ENCODE results near the gene PLA2G4D. TPM values are rescaled to one million over a fixed set of nuclear protein-coding genes. Genes with fewer than 3 reads are reported as not detected.

PLA2G4D gene
- polyA plus RNA-seq, 2 of the 4 experiments (the other 2 are of a cell fraction) = not detected

GRCh38 chr15:42131006-42131405, 36.6 kb upstream of the PLA2G4D start:
- FAIRE-seq (no peak), ATAC-seq (no peak), DNase-seq (ENCODE audit: low read depth in 1 of 2, low spot score in 1 of 2) (no peak)
- H3K9me3 ChIP-seq = no peaks in the 10 kb centered on the region
- H3K4me2 ChIP-seq = no peak overlapping the region
- ChIA-PET POLR2A (no interaction called here), CTCF (interaction anchor here (0.6 to 1.6 kb wide), 7 partner anchors 13 to 147 kb away, joined by 3 to 4 read pairs (median 3); partner anchors contain the start of gene PLA2G4D)
- 75% methylated on average over 1 of the region's 1 CpG for WGBS (ENCODE audit: missing lambda C conversion rate)
- H3K4me3 ChIP-seq = no peak overlapping the region
- no peak overlapping the region for H3K27ac ChIP-seq
- peaks cover 15% of the 10 kb centered on the region for H3K4me1 ChIP-seq
- no peak for TF ChIP-seq HDAC2 (IDR thresholded peaks at IDR 0.05)
- TF ChIP-seq NPAS2 (CRISPR knock-in tag; IDR thresholded peaks at IDR 0.05; ENCODE audit: borderline replicate concordance) = no peak
- no peak for TF ChIP-seq ZSCAN20 (CRISPR knock-in tag; IDR thresholded peaks at IDR 0.05)
- no peak for TF ChIP-seq CHD4 (IDR thresholded peaks at IDR 0.05; ENCODE audit: borderline replicate concordance)
- no peak for TF ChIP-seq POLR2A (IDR thresholded peaks at IDR 0.05; ENCODE audit: low read length)
- TF ChIP-seq HEYL (CRISPR knock-in tag; IDR thresholded peaks at IDR 0.05) = no peak
- no peak for TF ChIP-seq ZNF302 (CRISPR knock-in tag; IDR thresholded peaks at IDR 0.05)
- TF ChIP-seq BHLHE40 (IDR thresholded peaks at IDR 0.05; ENCODE audit: low read depth, low read length) = no peak
- TF ChIP-seq EP300 (IDR thresholded peaks at IDR 0.05) = no peak
- no peak for TF ChIP-seq TFCP2L1 (CRISPR knock-in tag; IDR thresholded peaks at IDR 0.05)
- TF ChIP-seq EHF (CRISPR knock-in tag; IDR thresholded peaks at IDR 0.05) = no peak
- no peak for TF ChIP-seq PHF8 (IDR thresholded peaks at IDR 0.05; ENCODE audit: borderline replicate concordance, low read depth)
- no peak for TF ChIP-seq BCL3 (IDR thresholded peaks at IDR 0.05)

DNA sequence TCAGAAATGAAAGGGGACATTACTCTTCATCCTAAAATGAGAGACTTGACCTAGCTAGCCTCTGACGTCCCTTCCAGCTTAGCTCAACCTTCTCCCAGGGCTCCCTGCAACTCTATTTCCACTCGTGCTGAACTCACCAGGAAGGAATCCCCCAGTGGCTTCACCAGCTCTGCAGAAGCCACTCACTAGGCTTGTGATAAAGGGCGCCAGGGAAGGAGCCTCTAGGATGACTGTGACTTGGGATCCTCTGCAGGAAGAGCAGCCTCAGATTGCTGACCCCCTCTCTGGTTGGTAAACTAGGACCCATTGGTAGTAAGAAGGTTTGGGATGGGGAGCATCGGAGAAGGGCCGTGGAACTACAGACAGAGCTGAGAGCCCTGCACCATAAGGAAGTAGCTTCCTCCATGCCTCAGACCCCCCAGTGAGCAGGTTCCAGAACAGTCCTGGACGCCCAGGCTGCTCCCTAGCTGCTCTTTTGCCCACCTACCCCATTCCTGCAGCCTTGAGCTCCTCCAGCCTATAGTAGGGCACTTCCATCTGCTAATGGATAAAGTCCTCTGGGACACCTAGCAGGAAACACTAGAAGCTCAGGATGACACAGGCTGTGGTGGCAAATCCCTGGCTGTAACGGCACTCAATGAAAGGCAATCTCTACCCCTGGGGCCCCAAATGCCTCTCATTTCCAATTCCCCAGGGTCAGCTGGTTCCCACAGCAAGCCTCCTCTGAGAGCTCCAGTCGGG, 36.1 kb upstream of the PLA2G4D start:
- ChIA-PET POLR2A (no interaction called here), CTCF (interaction anchor here (0.6 to 1.6 kb wide), 8 partner anchors 14 to 147 kb away, joined by 3 to 4 read pairs (median 3); partner anchors contain the start of gene PLA2G4D)
- H3K9me3 ChIP-seq = no peaks in the 10 kb centered on the region
- DNase-seq (ENCODE audit: low read depth in 1 of 2, low spot score in 1 of 2) (no peak), ATAC-seq (no peak), FAIRE-seq (no peak)
- no peak overlapping the region for H3K4me3 ChIP-seq
- no peak overlapping the region for H3K27ac ChIP-seq
- no peak for TF ChIP-seq TP53 (CRISPR knock-in tag; IDR thresholded peaks at IDR 0.05)
- no peak for TF ChIP-seq FOXS1 (CRISPR knock-in tag; IDR thresholded peaks at IDR 0.05)
- no peak for TF ChIP-seq SMC3 (IDR thresholded peaks at IDR 0.05)
- no peak for TF ChIP-seq USF2 (IDR thresholded peaks at IDR 0.05)
- TF ChIP-seq KDM1A (IDR thresholded peaks at IDR 0.05; ENCODE audit: low read depth) = no peak
- TF ChIP-seq BHLHE40 (IDR thresholded peaks at IDR 0.05; ENCODE audit: low read depth, low read length) = no peak
- TF ChIP-seq ZC3H11A (IDR thresholded peaks at IDR 0.05) = no peak
- no peak for TF ChIP-seq TFCP2L1 (CRISPR knock-in tag; IDR thresholded peaks at IDR 0.05)
- no peak for TF ChIP-seq NFE2L2 (conservative IDR thresholded peaks at IDR 0.05; ENCODE audit: low read length)
- no peak for TF ChIP-seq RNF2 (IDR thresholded peaks at IDR 0.05; ENCODE audit: borderline replicate concordance, low read depth)
- TF ChIP-seq MYC (IDR thresholded peaks at IDR 0.05; ENCODE audit: borderline replicate concordance, low read length) = no peak
- TF ChIP-seq RARB (CRISPR knock-in tag; IDR thresholded peaks at IDR 0.05) = no peak
- no peak for TF ChIP-seq CHD2 (IDR thresholded peaks at IDR 0.05; ENCODE audit: low read length, partially characterized antibody)
- TF ChIP-seq JUN (IDR thresholded peaks at IDR 0.05) = no peak
- no peak for TF ChIP-seq KDM5A (IDR thresholded peaks at IDR 0.05)
- TF ChIP-seq, protein P1, sequence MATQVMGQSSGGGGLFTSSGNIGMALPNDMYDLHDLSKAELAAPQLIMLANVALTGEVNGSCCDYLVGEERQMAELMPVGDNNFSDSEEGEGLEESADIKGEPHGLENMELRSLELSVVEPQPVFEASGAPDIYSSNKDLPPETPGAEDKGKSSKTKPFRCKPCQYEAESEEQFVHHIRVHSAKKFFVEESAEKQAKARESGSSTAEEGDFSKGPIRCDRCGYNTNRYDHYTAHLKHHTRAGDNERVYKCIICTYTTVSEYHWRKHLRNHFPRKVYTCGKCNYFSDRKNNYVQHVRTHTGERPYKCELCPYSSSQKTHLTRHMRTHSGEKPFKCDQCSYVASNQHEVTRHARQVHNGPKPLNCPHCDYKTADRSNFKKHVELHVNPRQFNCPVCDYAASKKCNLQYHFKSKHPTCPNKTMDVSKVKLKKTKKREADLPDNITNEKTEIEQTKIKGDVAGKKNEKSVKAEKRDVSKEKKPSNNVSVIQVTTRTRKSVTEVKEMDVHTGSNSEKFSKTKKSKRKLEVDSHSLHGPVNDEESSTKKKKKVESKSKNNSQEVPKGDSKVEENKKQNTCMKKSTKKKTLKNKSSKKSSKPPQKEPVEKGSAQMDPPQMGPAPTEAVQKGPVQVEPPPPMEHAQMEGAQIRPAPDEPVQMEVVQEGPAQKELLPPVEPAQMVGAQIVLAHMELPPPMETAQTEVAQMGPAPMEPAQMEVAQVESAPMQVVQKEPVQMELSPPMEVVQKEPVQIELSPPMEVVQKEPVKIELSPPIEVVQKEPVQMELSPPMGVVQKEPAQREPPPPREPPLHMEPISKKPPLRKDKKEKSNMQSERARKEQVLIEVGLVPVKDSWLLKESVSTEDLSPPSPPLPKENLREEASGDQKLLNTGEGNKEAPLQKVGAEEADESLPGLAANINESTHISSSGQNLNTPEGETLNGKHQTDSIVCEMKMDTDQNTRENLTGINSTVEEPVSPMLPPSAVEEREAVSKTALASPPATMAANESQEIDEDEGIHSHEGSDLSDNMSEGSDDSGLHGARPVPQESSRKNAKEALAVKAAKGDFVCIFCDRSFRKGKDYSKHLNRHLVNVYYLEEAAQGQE (IDR thresholded peaks at IDR 0.05) = no peak
- H3K4me1 ChIP-seq = peaks cover 15% of the 10 kb centered on the region
- 48% methylated on average over 5 of the region's 8 CpGs for WGBS (ENCODE audit: missing lambda C conversion rate)
- no peak overlapping the region for H3K4me2 ChIP-seq

All from A549 (cell line).